ENCODE measurements around the gene WDFY1. TPM values are rescaled to one million over a fixed set of nuclear protein-coding genes. Genes with fewer than 3 reads are reported as not detected.

WDFY1 gene
- total RNA-seq, 2 experiments from 2014 or later, result 41.1 to 41.5 TPM

- no peak for TF ChIP-seq CTCF (IDR thresholded peaks at IDR 0.05)
- Histone ChIP-seq H3K36me3 (ENCODE audit: insufficient read depth, low read length) (peaks cover 28% of the 10 kb centered on the region), H3K4me1 (ENCODE audit: insufficient read depth, low read length) (no peaks in the 10 kb centered on the region), H3K27me3 (ENCODE audit: control insufficient read depth in 1 of 2, insufficient read depth in 2 of 2, low read length in 2 of 2) (no peaks in the 10 kb centered on the region), H3K27ac (ENCODE audit: low read depth in 1 of 2, low read length in 2 of 2) (no peak overlapping the region), H3K9me3 (ENCODE audit: control insufficient read depth in 1 of 2, insufficient read depth in 1 of 2, low read length in 2 of 2) (no peaks in the 10 kb centered on the region), H3K4me3 (ENCODE audit: low read length) (no peak overlapping the region)
- no peaks in the 10 kb centered on the region for H3K9me3 Mint-ChIP-seq
- H3K4me1 Mint-ChIP-seq (ENCODE audit: low read depth), result peaks cover 4% of the 10 kb centered on the region
- no peak for DNase-seq
- H3K36me3 Mint-ChIP-seq (ENCODE audit: low read depth), result peaks cover 44% of the 10 kb centered on the region
- no peak overlapping the region for H3K4me3 Mint-ChIP-seq
- intact Hi-C loops (cut with DNase I, micrococcal nuclease), result loop anchor here in 1 of 2 experiments (5.0 kb wide), 1 partner anchor 42 kb away; no protein-coding TSS in a partner anchor
- no peak overlapping the region for H3K27ac Mint-ChIP-seq
- H3K27me3 Mint-ChIP-seq, result no peaks in the 10 kb centered on the region
- ChIA-PET POLR2A (interaction anchor here (1.4 kb wide), 1 partner anchor 55 kb away, joined by 3 read pairs; no protein-coding TSS in a partner anchor), CTCF (interaction anchor here (0.9 to 3.1 kb wide), 9 partner anchors 9 to 317 kb away, joined by 3 to 26 read pairs (median 7); partner anchors contain the start of gene MRPL44)
- ATAC-seq (ENCODE audit: poor library complexity), result no peak
Measured at GRCh38 chr2:223969315-223969714, 24.2 kb upstream of the WDFY1 start.

DNA sequence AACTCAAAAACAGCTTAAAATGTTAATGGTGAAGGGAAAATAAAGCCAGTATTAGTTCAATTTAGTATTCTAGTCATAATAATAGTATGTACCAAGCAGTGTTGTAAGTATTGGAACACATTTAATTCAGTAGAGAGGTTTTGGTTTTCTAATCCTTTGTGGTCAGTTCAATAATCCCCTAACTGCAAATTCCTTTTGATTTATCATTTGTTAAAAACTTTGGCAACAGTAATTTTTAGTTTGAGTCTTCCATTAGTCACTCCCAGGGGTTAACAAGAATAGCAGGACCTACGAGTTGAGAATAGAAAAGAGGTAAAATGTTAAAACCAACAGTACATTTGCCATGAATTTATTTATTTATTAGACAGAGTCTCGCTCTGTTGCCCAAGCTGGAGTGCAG lies 22.8 kb upstream of the WDFY1 start:
- ChIA-PET CTCF (no interaction called here), POLR2A (interaction anchor here (1.5 kb wide), 1 partner anchor 10 kb away, joined by 6 read pairs; the partner anchor contains the start of gene MRPL44)
- peaks cover 9% of the 10 kb centered on the region for H3K4me1 Mint-ChIP-seq (ENCODE audit: low read depth)
- DNase-seq (no peak), ATAC-seq (ENCODE audit: poor library complexity) (no peak)
- H3K27me3 Mint-ChIP-seq, result no peaks in the 10 kb centered on the region
- no peaks in the 10 kb centered on the region for H3K9me3 ChIP-seq (ENCODE audit: control insufficient read depth in 1 of 2, insufficient read depth in 1 of 2, low read length in 2 of 2)
- H3K4me3 Mint-ChIP-seq, result no peak overlapping the region
- peaks cover 3% of the 10 kb centered on the region for H3K4me1 ChIP-seq (ENCODE audit: insufficient read depth, low read length)
- no peak overlapping the region for H3K27ac Mint-ChIP-seq
- no peak for TF ChIP-seq CTCF (IDR thresholded peaks at IDR 0.05)
- H3K36me3 Mint-ChIP-seq (ENCODE audit: low read depth), result peaks cover 50% of the 10 kb centered on the region
- H3K9me3 Mint-ChIP-seq, result no peaks in the 10 kb centered on the region
- intact Hi-C loops (cut with DNase I, micrococcal nuclease), result loop anchor here in 1 of 2 experiments (5.0 kb wide), 1 partner anchor 41 kb away; no protein-coding TSS in a partner anchor
- no peak overlapping the region for H3K27ac ChIP-seq (ENCODE audit: low read depth in 1 of 2, low read length in 2 of 2)
- H3K4me3 ChIP-seq (ENCODE audit: low read length), result no peak overlapping the region
- peaks cover 36% of the 10 kb centered on the region for H3K36me3 ChIP-seq (ENCODE audit: insufficient read depth, low read length)
- H3K27me3 ChIP-seq (ENCODE audit: control insufficient read depth in 1 of 2, insufficient read depth in 2 of 2, low read length in 2 of 2), result no peaks in the 10 kb centered on the region

DNA sequence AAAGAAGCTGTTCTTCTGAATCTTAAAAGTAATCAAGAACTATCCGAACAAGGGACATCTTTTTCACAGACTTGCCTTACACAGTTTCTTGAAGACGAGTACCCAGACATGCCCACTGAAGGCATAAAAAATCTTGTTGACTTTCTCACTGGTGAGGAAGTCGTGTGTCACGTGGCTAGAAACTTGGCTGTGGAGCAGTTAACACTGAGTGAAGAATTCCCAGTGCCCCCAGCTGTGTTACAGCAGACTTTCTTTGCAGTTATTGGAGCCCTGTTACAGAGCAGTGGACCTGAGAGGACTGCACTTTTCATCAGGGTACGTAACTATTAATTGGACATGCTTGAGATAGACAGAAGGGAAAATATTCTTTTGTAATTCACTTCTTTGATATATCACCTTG lies 14.6 kb upstream of the WDFY1 start:
- ATAC-seq (ENCODE audit: poor library complexity) (no peak), DNase-seq (peak in 1 of 14 experiments; percentile 27)
- Mint-ChIP-seq H3K4me3 (peak overlapping the region; percentile 58), H3K36me3 (ENCODE audit: low read depth) (peaks cover 60% of the 10 kb centered on the region), H3K9me3 (no peaks in the 10 kb centered on the region), H3K27me3 (no peaks in the 10 kb centered on the region), H3K4me1 (ENCODE audit: low read depth) (peaks cover 76% of the 10 kb centered on the region), H3K27ac (peak overlapping the region; percentile 57)
- Histone ChIP-seq H3K27ac (ENCODE audit: low read depth in 1 of 2, low read length in 2 of 2) (no peak overlapping the region), H3K4me1 (ENCODE audit: insufficient read depth, low read length) (peaks cover 39% of the 10 kb centered on the region), H3K27me3 (ENCODE audit: control insufficient read depth in 1 of 2, insufficient read depth in 2 of 2, low read length in 2 of 2) (no peaks in the 10 kb centered on the region), H3K9me3 (ENCODE audit: control insufficient read depth in 1 of 2, insufficient read depth in 1 of 2, low read length in 2 of 2) (no peaks in the 10 kb centered on the region), H3K4me3 (ENCODE audit: low read length) (no peak overlapping the region), H3K36me3 (ENCODE audit: insufficient read depth, low read length) (peaks cover 39% of the 10 kb centered on the region)
- ChIA-PET CTCF (interaction anchor here (3.4 kb wide), 1 partner anchor 11 kb away, joined by 22 read pairs; no protein-coding TSS in a partner anchor), POLR2A (interaction anchor here (1.1 kb wide), 1 partner anchor 14 kb away, joined by 6 read pairs; the partner anchor contains the start of gene WDFY1)
- intact Hi-C loops (cut with DNase I, micrococcal nuclease), result loop anchor here (2.0 to 10.0 kb wide), 7 partner anchors 15 to 1302 kb away; partner anchors contain the start of genes CUL3 (in 2 of the 2), ACSL3 (in 1 of the 2), AP1S3 (in 1 of the 2) and DOCK10 (in 1 of the 2)
- TF ChIP-seq CTCF (IDR thresholded peaks at IDR 0.05), result no peak

All from CD4-positive, alpha-beta T cell (primary cell).